ENCODE measurements around the gene TMPRSS11F.
A peak's percentile ranks its signal among the peaks of the same experiment; 100 is the strongest.

Gene TMPRSS11F

DNA sequence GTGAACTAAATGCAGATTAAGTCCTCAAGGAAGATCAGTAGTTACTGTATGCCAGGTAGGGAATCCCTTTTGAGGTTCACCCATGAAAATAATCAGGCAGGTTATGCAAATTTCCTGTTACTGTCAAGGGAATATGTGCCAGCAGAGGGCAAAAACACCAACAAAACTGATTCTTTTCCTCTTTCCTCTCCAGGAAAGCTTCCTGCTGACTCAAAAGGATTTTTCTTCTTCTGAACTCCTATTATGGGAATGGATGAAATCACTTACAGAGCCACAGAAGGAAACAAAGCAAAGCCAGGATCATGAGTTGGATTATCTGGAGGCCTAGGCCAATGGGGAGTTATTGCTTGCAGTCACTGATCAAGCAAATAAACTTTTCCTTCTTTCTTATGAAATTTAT lies 49.7 kb downstream of the TMPRSS11F start:
- TF ChIP-seq, protein P1, sequence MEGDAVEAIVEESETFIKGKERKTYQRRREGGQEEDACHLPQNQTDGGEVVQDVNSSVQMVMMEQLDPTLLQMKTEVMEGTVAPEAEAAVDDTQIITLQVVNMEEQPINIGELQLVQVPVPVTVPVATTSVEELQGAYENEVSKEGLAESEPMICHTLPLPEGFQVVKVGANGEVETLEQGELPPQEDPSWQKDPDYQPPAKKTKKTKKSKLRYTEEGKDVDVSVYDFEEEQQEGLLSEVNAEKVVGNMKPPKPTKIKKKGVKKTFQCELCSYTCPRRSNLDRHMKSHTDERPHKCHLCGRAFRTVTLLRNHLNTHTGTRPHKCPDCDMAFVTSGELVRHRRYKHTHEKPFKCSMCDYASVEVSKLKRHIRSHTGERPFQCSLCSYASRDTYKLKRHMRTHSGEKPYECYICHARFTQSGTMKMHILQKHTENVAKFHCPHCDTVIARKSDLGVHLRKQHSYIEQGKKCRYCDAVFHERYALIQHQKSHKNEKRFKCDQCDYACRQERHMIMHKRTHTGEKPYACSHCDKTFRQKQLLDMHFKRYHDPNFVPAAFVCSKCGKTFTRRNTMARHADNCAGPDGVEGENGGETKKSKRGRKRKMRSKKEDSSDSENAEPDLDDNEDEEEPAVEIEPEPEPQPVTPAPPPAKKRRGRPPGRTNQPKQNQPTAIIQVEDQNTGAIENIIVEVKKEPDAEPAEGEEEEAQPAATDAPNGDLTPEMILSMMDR (conservative IDR thresholded peaks at IDR 0.05; ENCODE audit: low read depth, low read length): peak; percentile 11
- no peak overlapping the region for H3K4me3 ChIP-seq (ENCODE audit: low read length)
- no peak for DNase-seq (ENCODE audit: low read depth)

DNA sequence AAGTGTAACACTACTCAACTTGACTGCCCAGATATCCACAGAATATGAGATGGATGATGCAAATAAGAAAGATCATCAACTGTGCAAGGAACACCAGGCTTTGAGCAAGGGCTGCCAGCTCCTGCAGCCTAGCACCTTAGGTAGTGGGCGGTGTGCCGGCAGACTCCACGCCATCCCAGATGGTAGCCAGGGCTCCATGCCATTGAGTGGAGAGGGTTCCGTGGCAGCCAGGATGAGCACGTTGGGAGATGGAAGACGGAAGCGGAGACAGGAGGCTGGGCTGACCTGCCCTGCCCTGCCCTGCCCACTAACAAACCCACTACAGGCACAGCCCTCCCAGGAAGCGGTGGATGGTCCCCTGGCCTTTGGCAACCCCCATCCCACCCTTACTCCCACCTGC lies 51.9 kb downstream of the TMPRSS11F start:
- TF ChIP-seq, protein P1 (conservative IDR thresholded peaks at IDR 0.05; ENCODE audit: low read depth, low read length): no peak
- no peak overlapping the region for H3K4me3 ChIP-seq (ENCODE audit: low read length)
- DNase-seq (ENCODE audit: low read depth): no peak

DNA sequence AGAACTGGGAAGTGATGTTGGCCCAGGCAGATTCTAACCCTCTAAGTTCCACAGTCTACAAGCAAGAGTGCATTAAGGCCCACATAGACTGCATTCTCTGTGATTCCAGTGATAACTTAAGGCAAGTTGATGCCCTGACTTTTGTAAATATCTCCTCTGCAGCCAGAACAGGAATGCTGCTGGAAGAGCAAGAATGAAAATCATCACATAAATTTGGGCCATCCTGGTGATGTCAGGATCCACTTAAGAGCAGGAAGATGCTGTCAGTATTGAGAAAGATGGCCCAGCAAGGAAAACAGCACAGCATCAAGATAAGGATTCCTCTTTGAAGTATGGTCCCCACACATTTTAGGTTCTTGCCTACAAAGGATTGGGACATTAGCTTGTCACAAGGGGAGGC lies 52.4 kb downstream of the TMPRSS11F start:
- H3K4me3 ChIP-seq (ENCODE audit: low read length): no peak overlapping the region
- TF ChIP-seq, protein P1 (conservative IDR thresholded peaks at IDR 0.05; ENCODE audit: low read depth, low read length): no peak
- no peak for DNase-seq (ENCODE audit: low read depth)

- DNase-seq (ENCODE audit: low read depth): no peak
- no peak overlapping the region for H3K4me3 ChIP-seq (ENCODE audit: low read length)
- TF ChIP-seq, protein P1 (conservative IDR thresholded peaks at IDR 0.05; ENCODE audit: low read depth, low read length): no peak
These were observed 53.5 kb downstream of the TMPRSS11F start for GRCh38 chr4:68076194-68076593.

DNA sequence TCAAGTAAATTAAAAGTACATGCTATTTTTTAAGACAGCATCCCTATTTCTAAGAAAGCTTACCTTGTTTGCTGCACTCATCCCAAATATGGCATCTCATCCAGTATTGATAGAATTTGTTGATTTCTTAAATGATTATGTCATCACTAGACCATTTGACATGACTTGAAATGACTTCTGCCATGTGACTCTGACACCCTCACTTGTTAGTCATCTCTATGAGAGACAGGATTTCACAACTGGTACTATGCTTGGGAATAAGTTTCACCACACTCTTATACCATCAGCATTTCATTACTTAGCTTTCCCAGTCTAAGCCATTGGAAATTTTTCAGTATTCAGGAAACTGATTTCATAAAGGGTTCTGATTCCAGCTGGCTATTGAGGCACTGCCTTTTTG lies 55.3 kb downstream of the TMPRSS11F start:
- peak; percentile 18 for DNase-seq (ENCODE audit: low read depth)
- TF ChIP-seq, protein P1 (conservative IDR thresholded peaks at IDR 0.05; ENCODE audit: low read depth, low read length): no peak
- H3K4me3 ChIP-seq (ENCODE audit: low read length): no peak overlapping the region

- no peak for DNase-seq (ENCODE audit: low read depth)
- TF ChIP-seq, protein P1 (conservative IDR thresholded peaks at IDR 0.05; ENCODE audit: low read depth, low read length): no peak
- no peak overlapping the region for H3K4me3 ChIP-seq (ENCODE audit: low read length)
These were observed 59.4 kb downstream of the TMPRSS11F start for GRCh38 chr4:68070302-68070701.

DNA sequence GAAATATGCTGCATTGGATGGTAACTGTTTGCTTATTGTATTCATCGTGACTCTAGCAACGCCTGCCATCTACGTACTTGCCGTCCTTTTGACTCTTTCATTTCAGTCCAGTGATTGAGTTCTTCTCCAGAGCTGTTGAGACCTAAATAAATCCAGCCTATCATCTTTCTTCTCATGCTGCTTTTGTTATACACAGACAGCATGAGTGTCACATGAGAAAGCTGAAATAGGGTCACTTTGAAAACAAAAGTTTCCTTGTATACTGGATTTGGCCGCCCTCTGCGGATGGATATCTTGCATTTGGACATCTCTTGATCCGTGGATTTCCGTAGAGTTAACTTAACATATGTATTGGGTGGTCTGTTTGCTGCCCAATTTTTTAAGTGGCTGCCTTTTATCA lies 67.2 kb downstream of the TMPRSS11F start:
- DNase-seq (ENCODE audit: low read depth): no peak
- TF ChIP-seq, protein P1 (conservative IDR thresholded peaks at IDR 0.05; ENCODE audit: low read depth, low read length): no peak
- no peak overlapping the region for H3K4me3 ChIP-seq (ENCODE audit: low read length)

Measured in retinal pigment epithelial cell (primary cell).